Dermis lymphatic vessel endothelial cell (primary cell): ENCODE results near the gene PTTG2. TPM values are rescaled to one million over a fixed set of nuclear protein-coding genes. Genes with fewer than 3 reads are reported as not detected.

Source experiments
- total RNA-seq: library from RNA; depleted of rRNA; stranded (reverse); fragments of >200 nt; gene quantifications from 2 replicates; pipeline ENCODE4 v1.2.1, GENCODE V29; 2014

Gene PTTG2
- total RNA-seq, result not detected in 2 replicates

DNA sequence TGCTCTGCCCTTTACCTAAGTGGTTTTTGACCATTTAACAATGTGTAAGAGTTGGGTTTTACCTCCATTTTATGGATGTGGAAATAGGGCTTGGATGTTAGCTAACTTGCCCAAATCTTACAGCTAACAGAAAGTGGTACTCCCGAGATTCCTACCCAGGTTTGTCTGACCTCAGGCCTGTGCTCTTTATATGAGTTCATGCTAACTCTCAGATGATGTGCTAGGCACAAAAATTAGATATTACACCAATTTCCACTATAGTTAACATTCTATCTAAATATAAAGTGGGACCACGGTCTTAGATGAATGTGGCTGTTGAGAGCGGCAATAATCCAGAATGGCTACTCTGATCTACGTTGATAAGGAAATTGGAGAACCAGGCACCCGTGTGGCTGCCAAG, at the start of gene PTTG2:
Gene PTTG2, plus strand, starts transcription at position 301 of the 400 bp plus-strand sequence. Its CDS starts 37 bp downstream, at position 338.

Other genes starting within 250 kb of the PTTG2 start
- gene PGM2, start 133.7 kb upstream of the PTTG2 start, total RNA-seq, result 30.3 and 33.1 TPM in 2 replicates
- gene TBC1D1, start 69.3 kb upstream of the PTTG2 start, total RNA-seq, result 103 TPM in 2 replicates